BJ (cell line): ENCODE measurements around the gene SSBP3. TPM values are rescaled to one million over a fixed set of nuclear protein-coding genes. Genes with fewer than 3 reads are reported as not detected.

Experiments used
- CTCF ChIA-PET: fragments of 350-600 bp; formaldehyde crosslinking; extraction: SDS; loops from one replicate; lab custom pipeline; 2021; ENCODE audit warnings: antibody characterized with exemption, inconsistent platforms; lab: Yijun Ruan, JAX
- POLR2A ChIA-PET: fragments of 300-600 bp; sonication (Branson Sonifier 250); formaldehyde crosslinking; extraction: SDS; loops from one replicate; lab custom pipeline; 2021; ENCODE audit warnings: antibody characterized with exemption; lab: Charles Lee
- DNase-seq: peaks from one replicate; pipeline ENCODE4 v3.0.0-alpha.2; 2011; ENCODE audit warnings: low read depth
- H3K27me3 ChIP-seq: 2 replicates; pipeline ENCODE4 v1.6.0; 2011; ENCODE audit warnings: low read length; ENCODE audit not compliant: control insufficient read depth, insufficient read depth
- H3K36me3 ChIP-seq: 2 replicates; pipeline ENCODE4 v1.5.1; 2011; ENCODE audit warnings: low read length; ENCODE audit not compliant: control insufficient read depth, insufficient read depth
- H3K4me3 ChIP-seq: 2 replicates; pipeline ENCODE4 v1.5.1; 2011; ENCODE audit warnings: low read depth, mild to moderate bottlenecking, control low read depth, low read length
- polyA plus RNA-seq: library from polyadenylated mRNA; depleted of rRNA; stranded (reverse); fragments of >200 nt; gene quantifications from 2 replicates; pipeline ENCODE4 v1.2.3, GENCODE V29; 2011
- TF ChIP-seq, protein P1 (sequence below): IDR thresholded peaks from 2 replicates; pipeline ENCODE4 v1.5.1; 2011; ENCODE audit warnings: low read depth, mild to moderate bottlenecking, control low read depth, inconsistent platforms, low read length, moderate library complexity; ENCODE audit not compliant: insufficient read depth

SSBP3 gene
- polyA plus RNA-seq, 1 experiment = 25.9 TPM

DNA sequence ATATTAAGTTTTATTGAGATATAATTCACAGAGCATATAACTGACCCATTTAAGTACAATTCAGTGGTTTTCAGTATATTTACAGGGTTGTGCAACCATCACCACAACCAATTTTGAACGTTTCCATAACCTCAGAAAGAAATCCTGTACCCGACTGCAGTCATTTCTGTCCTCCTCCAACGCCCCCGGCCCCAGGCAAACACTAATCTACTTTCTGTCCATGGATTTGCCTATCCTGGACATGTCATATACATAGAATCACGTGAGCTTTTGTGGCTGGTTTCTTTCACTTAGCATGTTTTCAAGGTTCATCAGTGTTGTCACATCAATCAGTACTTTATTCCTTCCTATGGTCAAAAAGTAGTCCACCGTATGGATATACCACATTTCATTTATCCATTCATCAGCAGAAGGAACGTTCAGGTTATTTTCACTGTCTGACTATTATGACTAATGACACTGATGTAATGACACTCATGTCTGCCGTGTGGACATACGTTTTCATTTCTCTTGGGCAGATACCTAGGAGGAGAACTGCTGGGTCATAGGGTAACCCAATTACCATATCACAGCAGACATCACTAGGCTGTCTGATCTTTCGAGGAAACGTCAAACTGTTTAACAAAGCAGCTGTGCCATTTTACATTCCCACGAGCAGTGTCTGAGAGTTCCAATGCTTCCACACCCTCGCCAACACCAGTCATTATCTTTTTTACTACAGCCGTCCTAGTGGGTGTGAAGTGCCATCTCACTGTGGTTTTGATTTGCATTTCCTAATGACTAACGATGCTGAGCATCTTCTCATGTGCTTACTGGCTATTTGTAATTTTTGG is 175.5 kb downstream of the SSBP3 start:
- H3K36me3 ChIP-seq = peaks cover 6% of the 10 kb centered on the region
- ChIA-PET POLR2A (no interaction called here), CTCF (interaction anchor here (1.0 kb wide), 1 partner anchor 259 kb away, joined by 3 read pairs; no protein-coding TSS in a partner anchor)
- no peaks in the 10 kb centered on the region for H3K27me3 ChIP-seq
- DNase-seq = no peak
- no peak overlapping the region for H3K4me3 ChIP-seq
- TF ChIP-seq, protein P1, sequence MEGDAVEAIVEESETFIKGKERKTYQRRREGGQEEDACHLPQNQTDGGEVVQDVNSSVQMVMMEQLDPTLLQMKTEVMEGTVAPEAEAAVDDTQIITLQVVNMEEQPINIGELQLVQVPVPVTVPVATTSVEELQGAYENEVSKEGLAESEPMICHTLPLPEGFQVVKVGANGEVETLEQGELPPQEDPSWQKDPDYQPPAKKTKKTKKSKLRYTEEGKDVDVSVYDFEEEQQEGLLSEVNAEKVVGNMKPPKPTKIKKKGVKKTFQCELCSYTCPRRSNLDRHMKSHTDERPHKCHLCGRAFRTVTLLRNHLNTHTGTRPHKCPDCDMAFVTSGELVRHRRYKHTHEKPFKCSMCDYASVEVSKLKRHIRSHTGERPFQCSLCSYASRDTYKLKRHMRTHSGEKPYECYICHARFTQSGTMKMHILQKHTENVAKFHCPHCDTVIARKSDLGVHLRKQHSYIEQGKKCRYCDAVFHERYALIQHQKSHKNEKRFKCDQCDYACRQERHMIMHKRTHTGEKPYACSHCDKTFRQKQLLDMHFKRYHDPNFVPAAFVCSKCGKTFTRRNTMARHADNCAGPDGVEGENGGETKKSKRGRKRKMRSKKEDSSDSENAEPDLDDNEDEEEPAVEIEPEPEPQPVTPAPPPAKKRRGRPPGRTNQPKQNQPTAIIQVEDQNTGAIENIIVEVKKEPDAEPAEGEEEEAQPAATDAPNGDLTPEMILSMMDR = no peak

DNA sequence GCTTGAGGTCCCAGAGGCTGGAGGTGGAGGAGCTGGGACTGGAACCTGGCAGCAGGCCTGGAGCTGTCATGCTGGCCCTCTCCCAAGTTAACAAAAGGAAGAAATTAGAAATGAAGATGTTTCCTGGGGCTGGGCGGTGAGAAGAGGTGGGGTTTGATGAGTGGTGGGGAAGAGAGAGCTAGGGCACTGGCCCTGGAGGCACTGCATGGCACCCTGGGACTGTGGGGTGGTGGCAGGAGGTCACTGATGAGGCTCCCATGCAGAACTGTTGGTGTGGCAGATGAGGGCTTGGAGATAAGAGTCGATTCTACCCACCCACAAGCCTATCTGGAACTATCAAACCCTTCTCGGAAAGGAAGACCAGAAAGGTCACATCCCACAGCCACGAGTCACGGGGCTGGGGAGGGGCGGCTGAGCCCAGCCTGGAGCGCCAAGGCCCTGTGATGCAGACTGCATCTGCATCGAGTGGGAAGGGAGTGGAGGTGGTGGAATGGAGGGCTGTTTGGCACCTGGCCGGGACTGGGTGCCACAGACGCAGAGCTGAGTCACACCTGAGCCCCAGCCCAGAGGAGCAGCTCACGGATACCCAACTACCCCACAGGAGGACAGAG is 176.8 kb downstream of the SSBP3 start:
- peaks cover 7% of the 10 kb centered on the region for H3K36me3 ChIP-seq
- no peak overlapping the region for H3K4me3 ChIP-seq
- POLR2A ChIA-PET = interaction anchor here (1.1 kb wide), 1 partner anchor 29 kb away, joined by 3 read pairs; the partner anchor contains the start of gene MRPL37
- TF ChIP-seq, protein P1 = no peak
- H3K27me3 ChIP-seq = no peaks in the 10 kb centered on the region
- CTCF ChIA-PET = interaction anchor here (0.5 to 1.4 kb wide), 2 partner anchors 15 to 177 kb away, joined by 3 to 4 read pairs; partner anchors contain the start of gene SSBP3
- no peak for DNase-seq

DNA sequence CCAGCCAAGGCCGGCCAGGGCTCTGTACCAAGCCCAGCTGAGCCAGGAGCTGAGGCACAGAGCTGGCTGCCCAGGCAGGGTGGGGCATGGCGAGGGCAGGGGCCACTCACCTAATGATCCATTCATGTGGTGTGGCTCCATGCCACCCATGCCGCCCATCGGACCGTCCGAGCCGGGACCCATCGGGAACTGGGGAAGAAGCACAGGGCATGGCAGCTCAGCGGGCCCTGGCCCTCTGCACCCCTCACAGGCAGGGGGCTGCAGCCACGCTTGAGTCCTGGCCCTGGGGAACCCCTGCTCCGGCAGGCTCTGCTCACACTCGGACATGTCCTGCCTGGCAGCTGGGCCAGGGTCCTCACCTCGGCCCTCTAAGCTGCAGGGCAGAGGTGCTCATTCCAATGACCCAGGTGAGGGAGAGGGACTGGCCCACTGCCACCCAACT is 177.5 kb downstream of the SSBP3 start:
- H3K36me3 ChIP-seq = peaks cover 7% of the 10 kb centered on the region

DNA sequence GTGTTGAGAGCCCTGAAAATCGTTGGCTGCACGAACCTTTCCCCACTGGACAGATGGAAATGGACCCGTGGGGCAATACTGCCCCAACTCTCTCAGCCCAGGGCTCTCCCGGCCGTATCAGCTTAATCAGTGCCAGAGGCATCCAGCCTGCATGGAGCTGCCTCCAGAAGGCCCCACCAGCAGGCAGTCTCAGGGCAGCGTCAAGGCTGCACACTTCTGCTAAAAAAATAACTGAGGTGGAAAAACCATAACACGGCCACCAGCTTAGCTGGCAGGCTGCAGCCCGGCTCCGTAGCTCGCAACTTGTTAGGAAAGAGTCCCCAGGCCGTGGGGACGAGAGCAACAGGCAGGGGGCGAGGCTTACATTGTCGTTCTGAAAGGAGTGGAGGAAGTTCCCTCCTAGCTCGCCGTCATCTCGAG is 178.3 kb downstream of the SSBP3 start:
- CTCF ChIA-PET = interaction anchor here (0.9 to 1.0 kb wide), 2 partner anchors 11 to 105 kb away, joined by 3 to 4 read pairs; no protein-coding TSS in a partner anchor
- DNase-seq = no peak
- POLR2A ChIA-PET = no interaction called here

More for the DNA sequence above, 177.5 kb downstream of the SSBP3 start:
- Histone ChIP-seq H3K27me3 (no peaks in the 10 kb centered on the region), H3K4me3 (no peak overlapping the region)
- CTCF ChIA-PET = interaction anchor here (0.5 to 1.4 kb wide), 2 partner anchors 16 to 178 kb away, joined by 3 to 4 read pairs; partner anchors contain the start of gene SSBP3
- DNase-seq = no peak
- POLR2A ChIA-PET = interaction anchor here (1.1 kb wide), 1 partner anchor 28 kb away, joined by 3 read pairs; the partner anchor contains the start of gene MRPL37
- TF ChIP-seq, protein P1 = no peak

More for the DNA sequence above, 178.3 kb downstream of the SSBP3 start:
- TF ChIP-seq, protein P1 = no peak
- no peaks in the 10 kb centered on the region for H3K27me3 ChIP-seq
- no peak overlapping the region for H3K4me3 ChIP-seq
- H3K36me3 ChIP-seq = peaks cover 7% of the 10 kb centered on the region
